ENCODE data around the gene IQCN. TPM values are rescaled to one million over a fixed set of nuclear protein-coding genes. Genes with fewer than 3 reads are reported as not detected.

Gene IQCN
- total RNA-seq, 1 experiment from 2014 or later: 0.61 TPM

- peak; percentile 92 for TF ChIP-seq ARID4B (CRISPR knock-in tag; IDR thresholded peaks at IDR 0.05; ENCODE audit: borderline replicate concordance)
- no peak for TF ChIP-seq NFYB (CRISPR knock-in tag; conservative IDR thresholded peaks at IDR 0.05; ENCODE audit: low read depth)
- peak; percentile 91 for TF ChIP-seq GTF2I (CRISPR knock-in tag; conservative IDR thresholded peaks at IDR 0.05)
- TF ChIP-seq GABPB1 (CRISPR knock-in tag; IDR thresholded peaks at IDR 0.05): no peak
- TF ChIP-seq EMX1 (CRISPR knock-in tag; IDR thresholded peaks at IDR 0.05): no peak
- TF ChIP-seq, protein P1, sequence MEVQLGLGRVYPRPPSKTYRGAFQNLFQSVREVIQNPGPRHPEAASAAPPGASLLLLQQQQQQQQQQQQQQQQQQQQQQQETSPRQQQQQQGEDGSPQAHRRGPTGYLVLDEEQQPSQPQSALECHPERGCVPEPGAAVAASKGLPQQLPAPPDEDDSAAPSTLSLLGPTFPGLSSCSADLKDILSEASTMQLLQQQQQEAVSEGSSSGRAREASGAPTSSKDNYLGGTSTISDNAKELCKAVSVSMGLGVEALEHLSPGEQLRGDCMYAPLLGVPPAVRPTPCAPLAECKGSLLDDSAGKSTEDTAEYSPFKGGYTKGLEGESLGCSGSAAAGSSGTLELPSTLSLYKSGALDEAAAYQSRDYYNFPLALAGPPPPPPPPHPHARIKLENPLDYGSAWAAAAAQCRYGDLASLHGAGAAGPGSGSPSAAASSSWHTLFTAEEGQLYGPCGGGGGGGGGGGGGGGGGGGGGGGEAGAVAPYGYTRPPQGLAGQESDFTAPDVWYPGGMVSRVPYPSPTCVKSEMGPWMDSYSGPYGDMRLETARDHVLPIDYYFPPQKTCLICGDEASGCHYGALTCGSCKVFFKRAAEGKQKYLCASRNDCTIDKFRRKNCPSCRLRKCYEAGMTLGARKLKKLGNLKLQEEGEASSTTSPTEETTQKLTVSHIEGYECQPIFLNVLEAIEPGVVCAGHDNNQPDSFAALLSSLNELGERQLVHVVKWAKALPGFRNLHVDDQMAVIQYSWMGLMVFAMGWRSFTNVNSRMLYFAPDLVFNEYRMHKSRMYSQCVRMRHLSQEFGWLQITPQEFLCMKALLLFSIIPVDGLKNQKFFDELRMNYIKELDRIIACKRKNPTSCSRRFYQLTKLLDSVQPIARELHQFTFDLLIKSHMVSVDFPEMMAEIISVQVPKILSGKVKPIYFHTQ (CRISPR knock-in tag; IDR thresholded peaks at IDR 0.05): no peak
- TF ChIP-seq, protein P2, sequence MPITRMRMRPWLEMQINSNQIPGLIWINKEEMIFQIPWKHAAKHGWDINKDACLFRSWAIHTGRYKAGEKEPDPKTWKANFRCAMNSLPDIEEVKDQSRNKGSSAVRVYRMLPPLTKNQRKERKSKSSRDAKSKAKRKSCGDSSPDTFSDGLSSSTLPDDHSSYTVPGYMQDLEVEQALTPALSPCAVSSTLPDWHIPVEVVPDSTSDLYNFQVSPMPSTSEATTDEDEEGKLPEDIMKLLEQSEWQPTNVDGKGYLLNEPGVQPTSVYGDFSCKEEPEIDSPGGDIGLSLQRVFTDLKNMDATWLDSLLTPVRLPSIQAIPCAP (CRISPR knock-in tag; IDR thresholded peaks at IDR 0.05): 0 out of 2 replicates have a peak, but pooled peaks have one; percentile 34
- no peak for TF ChIP-seq ZNF425 (CRISPR knock-in tag; conservative IDR thresholded peaks at IDR 0.05)
- TF ChIP-seq FOXK1 (CRISPR knock-in tag; IDR thresholded peaks at IDR 0.05): peak; percentile 95
- no peak for TF ChIP-seq SP1 (CRISPR knock-in tag; conservative IDR thresholded peaks at IDR 0.05)
- no peak for TF ChIP-seq NFATC4 (CRISPR knock-in tag; IDR thresholded peaks at IDR 0.05)
- TF ChIP-seq, protein P3, sequence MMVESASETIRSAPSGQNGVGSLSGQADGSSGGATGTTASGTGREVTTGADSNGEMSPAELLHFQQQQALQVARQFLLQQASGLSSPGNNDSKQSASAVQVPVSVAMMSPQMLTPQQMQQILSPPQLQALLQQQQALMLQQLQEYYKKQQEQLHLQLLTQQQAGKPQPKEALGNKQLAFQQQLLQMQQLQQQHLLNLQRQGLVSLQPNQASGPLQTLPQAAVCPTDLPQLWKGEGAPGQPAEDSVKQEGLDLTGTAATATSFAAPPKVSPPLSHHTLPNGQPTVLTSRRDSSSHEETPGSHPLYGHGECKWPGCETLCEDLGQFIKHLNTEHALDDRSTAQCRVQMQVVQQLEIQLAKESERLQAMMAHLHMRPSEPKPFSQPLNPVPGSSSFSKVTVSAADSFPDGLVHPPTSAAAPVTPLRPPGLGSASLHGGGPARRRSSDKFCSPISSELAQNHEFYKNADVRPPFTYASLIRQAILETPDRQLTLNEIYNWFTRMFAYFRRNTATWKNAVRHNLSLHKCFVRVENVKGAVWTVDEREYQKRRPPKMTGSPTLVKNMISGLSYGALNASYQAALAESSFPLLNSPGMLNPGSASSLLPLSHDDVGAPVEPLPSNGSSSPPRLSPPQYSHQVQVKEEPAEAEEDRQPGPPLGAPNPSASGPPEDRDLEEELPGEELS (CRISPR knock-in tag; IDR thresholded peaks at IDR 0.05): peak; percentile 93
- TF ChIP-seq ZNF263 (CRISPR knock-in tag; IDR thresholded peaks at IDR 0.05; ENCODE audit: low read depth): no peak
- TF ChIP-seq MYBL2 (CRISPR knock-in tag; IDR thresholded peaks at IDR 0.05): no peak
- no peak for TF ChIP-seq ELF4 (CRISPR knock-in tag; IDR thresholded peaks at IDR 0.05; ENCODE audit: low read depth)
- TF ChIP-seq, protein P4, sequence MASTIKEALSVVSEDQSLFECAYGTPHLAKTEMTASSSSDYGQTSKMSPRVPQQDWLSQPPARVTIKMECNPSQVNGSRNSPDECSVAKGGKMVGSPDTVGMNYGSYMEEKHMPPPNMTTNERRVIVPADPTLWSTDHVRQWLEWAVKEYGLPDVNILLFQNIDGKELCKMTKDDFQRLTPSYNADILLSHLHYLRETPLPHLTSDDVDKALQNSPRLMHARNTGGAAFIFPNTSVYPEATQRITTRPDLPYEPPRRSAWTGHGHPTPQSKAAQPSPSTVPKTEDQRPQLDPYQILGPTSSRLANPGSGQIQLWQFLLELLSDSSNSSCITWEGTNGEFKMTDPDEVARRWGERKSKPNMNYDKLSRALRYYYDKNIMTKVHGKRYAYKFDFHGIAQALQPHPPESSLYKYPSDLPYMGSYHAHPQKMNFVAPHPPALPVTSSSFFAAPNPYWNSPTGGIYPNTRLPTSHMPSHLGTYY (CRISPR knock-in tag; IDR thresholded peaks at IDR 0.05): no peak
- no peak for TF ChIP-seq ZBTB21 (CRISPR knock-in tag; IDR thresholded peaks at IDR 0.05; ENCODE audit: borderline replicate concordance)
- no peak for TF ChIP-seq ZMAT4 (CRISPR knock-in tag; IDR thresholded peaks at IDR 0.05)
- TF ChIP-seq RORB (CRISPR knock-in tag; IDR thresholded peaks at IDR 0.05): no peak
- TF ChIP-seq ZNF532 (CRISPR knock-in tag; IDR thresholded peaks at IDR 0.05; ENCODE audit: borderline replicate concordance): no peak
- TF ChIP-seq CBFB (CRISPR knock-in tag; IDR thresholded peaks at IDR 0.05; ENCODE audit: low read depth): no peak
Measured at GRCh38 chr19:18239303-18239702, 34.9 kb downstream of the IQCN start (continued).

All from WTC11 (cell line).